ENCODE measurements around the gene AP3D1. TPM values are rescaled to one million over a fixed set of nuclear protein-coding genes. Genes with fewer than 3 reads are reported as not detected.

Gene AP3D1
- total RNA-seq, 4 donors from 2014 or later, result 71.0 to 139 (median 99.0) TPM

GRCh38 chr19:2122251-2122650 lies 29.1 kb downstream of the AP3D1 start:
- H3K27me3 ChIP-seq, result no peaks in the 10 kb centered on the region
- H3K4me1 ChIP-seq, result no peaks in the 10 kb centered on the region
- TF ChIP-seq CTCF (IDR thresholded peaks at IDR 0.05 in 4 of 5, conservative IDR thresholded peaks at IDR 0.05 in 1 of 5), result no peak
- no peak for TF ChIP-seq POLR2A (IDR thresholded peaks at IDR 0.05)
- intact Hi-C loops (cut with DNase I; ENCODE audit: low total_unique reads) (no loop called here), in situ Hi-C loops (cut with MboI; ENCODE audit: low sequenced_read_pairs in 4 of 4) (no loop called here)
- no peak for ATAC-seq
- no peak overlapping the region for H3K4me3 ChIP-seq
- H3K27ac ChIP-seq, result no peak overlapping the region
- H3K36me3 ChIP-seq, result peaks cover 2 to 99% of the 10 kb centered on the region in 2 donors
- H3K9me3 ChIP-seq, result no peaks in the 10 kb centered on the region
- DNase-seq, result no peak

- H3K27me3 ChIP-seq, result no peaks in the 10 kb centered on the region
- H3K9me3 ChIP-seq, result no peaks in the 10 kb centered on the region
- ATAC-seq (no peak), DNase-seq (no peak)
- H3K27ac ChIP-seq, result no peak overlapping the region
- in situ Hi-C loops (cut with MboI; ENCODE audit: low sequenced_read_pairs in 4 of 4) (no loop called here), intact Hi-C loops (cut with DNase I; ENCODE audit: low total_unique reads) (no loop called here)
- H3K4me3 ChIP-seq, result no peak overlapping the region
- no peak for TF ChIP-seq POLR2A (IDR thresholded peaks at IDR 0.05)
- no peak for TF ChIP-seq CTCF (IDR thresholded peaks at IDR 0.05 in 4 of 5, conservative IDR thresholded peaks at IDR 0.05 in 1 of 5)
- no peaks in the 10 kb centered on the region for H3K4me1 ChIP-seq
- peaks cover 2 to 99% of the 10 kb centered on the region in 2 donors for H3K36me3 ChIP-seq
Measured at GRCh38 chr19:2121416-2122051, 29.8 kb downstream of the AP3D1 start.

- TF ChIP-seq POLR2A (IDR thresholded peaks at IDR 0.05) (no peak), CTCF (IDR thresholded peaks at IDR 0.05 in 4 of 5, conservative IDR thresholded peaks at IDR 0.05 in 1 of 5) (no peak)
- ATAC-seq (no peak), DNase-seq (no peak)
Measured at GRCh38 chr19:2120821-2121220, 30.5 kb downstream of the AP3D1 start.

GRCh38 chr19:2119921-2120785 lies 31.2 kb downstream of the AP3D1 start:
- H3K36me3 ChIP-seq, result peaks cover 1 to 99% of the 10 kb centered on the region in 2 donors
- DNase-seq, result no peak

More at GRCh38 chr19:2120821-2121220, 30.5 kb downstream of the AP3D1 start:
- H3K27ac ChIP-seq, result no peak overlapping the region
- intact Hi-C loops (cut with DNase I; ENCODE audit: low total_unique reads) (no loop called here), in situ Hi-C loops (cut with MboI; ENCODE audit: low sequenced_read_pairs in 4 of 4) (no loop called here)
- H3K27me3 ChIP-seq, result no peaks in the 10 kb centered on the region
- H3K9me3 ChIP-seq, result no peaks in the 10 kb centered on the region
- no peak overlapping the region for H3K4me3 ChIP-seq
- H3K36me3 ChIP-seq, result peaks cover 2 to 99% of the 10 kb centered on the region in 2 donors
- H3K4me1 ChIP-seq, result no peaks in the 10 kb centered on the region

More at GRCh38 chr19:2119921-2120785, 31.2 kb downstream of the AP3D1 start:
- Histone ChIP-seq H3K9me3 (no peaks in the 10 kb centered on the region), H3K4me3 (no peak overlapping the region), H3K27me3 (no peaks in the 10 kb centered on the region), H3K4me1 (no peaks in the 10 kb centered on the region), H3K27ac (no peak overlapping the region)
- TF ChIP-seq POLR2A (IDR thresholded peaks at IDR 0.05) (no peak), CTCF (IDR thresholded peaks at IDR 0.05 in 4 of 5, conservative IDR thresholded peaks at IDR 0.05 in 1 of 5) (no peak)
- ATAC-seq, result no peak
- in situ Hi-C loops (cut with MboI; ENCODE audit: low sequenced_read_pairs in 4 of 4), result no loop called here
- intact Hi-C loops (cut with DNase I; ENCODE audit: low total_unique reads), result no loop called here
